ENCODE results near the gene RPN2.

DNA sequence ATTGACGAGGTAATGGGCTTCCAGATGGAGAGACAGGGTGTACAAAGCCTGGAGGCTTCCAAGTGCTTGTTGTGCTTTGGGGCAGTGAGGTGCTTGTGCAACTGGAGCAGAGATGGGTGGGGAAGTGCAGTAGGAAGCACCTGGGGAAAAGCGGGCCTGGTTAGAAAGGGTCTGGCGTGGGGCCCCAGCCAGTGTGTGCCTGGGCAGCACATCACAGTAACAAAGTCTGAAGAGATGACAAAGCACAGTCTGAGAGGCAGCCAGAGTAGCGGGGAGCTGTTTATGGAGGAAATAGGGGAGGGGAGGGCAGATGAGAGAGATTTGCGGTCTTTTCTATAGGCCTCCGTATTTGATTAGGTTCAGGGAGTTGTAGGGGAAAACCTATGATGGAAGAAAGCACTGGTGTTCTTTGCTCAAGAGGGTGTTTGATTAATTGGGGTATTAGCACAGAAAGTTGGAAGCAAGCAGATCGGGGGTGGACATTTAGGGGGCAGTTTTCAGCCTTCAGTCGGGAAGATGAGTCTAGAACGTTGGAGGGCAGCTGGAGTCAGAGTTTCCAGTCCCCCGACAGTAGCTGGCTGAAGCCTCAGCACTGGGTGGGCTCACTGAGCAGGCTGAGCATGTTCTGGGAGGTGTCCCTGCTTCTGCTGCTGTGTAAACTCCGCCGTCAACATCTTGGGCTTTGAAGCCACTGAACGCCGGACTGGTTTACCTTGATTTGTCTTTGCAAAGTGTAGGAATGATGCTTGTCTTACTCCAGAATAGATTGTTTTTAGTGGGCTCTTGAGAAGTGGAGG lies 15.7 kb downstream of the RPN2 start:
- TF ChIP-seq POLR2A (IDR thresholded peaks at IDR 0.05) (no peak), POLR2AphosphoS5 (IDR thresholded peaks at IDR 0.05) (no peak), EP300 (IDR thresholded peaks at IDR 0.05) (no peak)
- TF ChIP-seq, protein P1, sequence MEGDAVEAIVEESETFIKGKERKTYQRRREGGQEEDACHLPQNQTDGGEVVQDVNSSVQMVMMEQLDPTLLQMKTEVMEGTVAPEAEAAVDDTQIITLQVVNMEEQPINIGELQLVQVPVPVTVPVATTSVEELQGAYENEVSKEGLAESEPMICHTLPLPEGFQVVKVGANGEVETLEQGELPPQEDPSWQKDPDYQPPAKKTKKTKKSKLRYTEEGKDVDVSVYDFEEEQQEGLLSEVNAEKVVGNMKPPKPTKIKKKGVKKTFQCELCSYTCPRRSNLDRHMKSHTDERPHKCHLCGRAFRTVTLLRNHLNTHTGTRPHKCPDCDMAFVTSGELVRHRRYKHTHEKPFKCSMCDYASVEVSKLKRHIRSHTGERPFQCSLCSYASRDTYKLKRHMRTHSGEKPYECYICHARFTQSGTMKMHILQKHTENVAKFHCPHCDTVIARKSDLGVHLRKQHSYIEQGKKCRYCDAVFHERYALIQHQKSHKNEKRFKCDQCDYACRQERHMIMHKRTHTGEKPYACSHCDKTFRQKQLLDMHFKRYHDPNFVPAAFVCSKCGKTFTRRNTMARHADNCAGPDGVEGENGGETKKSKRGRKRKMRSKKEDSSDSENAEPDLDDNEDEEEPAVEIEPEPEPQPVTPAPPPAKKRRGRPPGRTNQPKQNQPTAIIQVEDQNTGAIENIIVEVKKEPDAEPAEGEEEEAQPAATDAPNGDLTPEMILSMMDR (IDR thresholded peaks at IDR 0.05) = no peak

Measured in gastroesophageal sphincter (tissue), 3 donors.